GM19351 (cell line): ENCODE results near the gene NFE2.
"Not testable (repeated sequence)": the region's sequence is repeated elsewhere in the genome, so short reads cannot be mapped to it uniquely, and the experiment has no call there.

Experiments
- ATAC-seq: cut with Tn5 transposase; IDR thresholded peaks from one replicate; pipeline ENCODE4 v1.9.1; 2021; ENCODE audit warnings: mild to moderate bottlenecking, moderate library complexity; ENCODE audit not compliant: unreplicated experiment

Gene NFE2

DNA sequence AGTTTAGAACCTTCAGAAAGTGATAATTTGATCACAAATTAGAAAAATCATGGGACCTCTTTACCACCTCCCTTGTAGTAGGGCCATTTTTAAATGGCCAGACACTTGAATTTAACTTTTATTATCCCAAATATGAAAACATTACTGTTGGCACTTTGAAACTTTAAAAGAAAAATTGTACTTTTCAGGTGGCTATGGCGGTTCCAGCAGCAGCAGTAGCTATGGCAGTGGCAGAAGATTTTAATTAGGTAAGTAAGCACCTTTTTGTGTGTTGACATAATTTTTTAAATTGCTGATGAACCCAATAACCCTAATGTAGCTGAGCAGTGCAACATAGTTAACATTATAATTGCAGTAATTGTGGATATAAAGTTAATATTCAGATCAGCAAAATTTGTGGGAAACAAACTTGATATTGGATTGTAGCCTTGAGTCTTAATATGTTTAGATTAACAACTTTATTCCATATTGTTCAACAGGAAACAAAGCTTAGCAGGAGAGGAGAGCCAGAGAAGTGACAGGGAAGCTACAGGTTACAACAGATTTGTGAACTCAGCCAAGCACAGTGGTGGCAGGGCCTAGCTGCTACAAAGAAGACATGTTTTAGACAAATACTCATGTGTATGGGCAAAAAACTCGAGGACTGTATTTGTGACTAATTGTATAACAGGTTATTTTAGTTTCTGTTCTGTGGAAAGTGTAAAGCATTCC, 16.6 kb downstream of the NFE2 start:
- ATAC-seq, result not testable (repeated sequence)

- ATAC-seq, result no peak
These were observed 17.7 kb downstream of the NFE2 start for GRCh38 chr12:54282949-54283593.

DNA sequence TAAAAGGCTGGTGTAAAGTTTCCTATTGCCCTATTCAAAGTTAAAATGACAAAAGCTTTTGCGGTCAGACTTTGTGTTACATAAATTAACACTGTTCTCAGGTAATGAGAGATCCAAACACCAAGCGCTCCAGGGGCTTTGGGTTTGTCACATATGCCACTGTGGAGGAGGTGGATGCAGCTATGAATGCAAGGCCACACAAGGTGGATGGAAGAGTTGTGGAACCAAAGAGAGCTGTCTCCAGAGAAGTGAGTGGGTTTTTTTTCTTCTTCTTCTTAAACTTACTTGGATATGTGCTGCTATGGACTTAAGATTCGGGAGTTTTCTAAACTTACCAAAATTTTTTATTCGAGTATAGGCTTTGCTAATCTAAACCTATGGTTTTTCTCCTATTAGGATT, 19.1 kb downstream of the NFE2 start:
- not testable (repeated sequence) for ATAC-seq

DNA sequence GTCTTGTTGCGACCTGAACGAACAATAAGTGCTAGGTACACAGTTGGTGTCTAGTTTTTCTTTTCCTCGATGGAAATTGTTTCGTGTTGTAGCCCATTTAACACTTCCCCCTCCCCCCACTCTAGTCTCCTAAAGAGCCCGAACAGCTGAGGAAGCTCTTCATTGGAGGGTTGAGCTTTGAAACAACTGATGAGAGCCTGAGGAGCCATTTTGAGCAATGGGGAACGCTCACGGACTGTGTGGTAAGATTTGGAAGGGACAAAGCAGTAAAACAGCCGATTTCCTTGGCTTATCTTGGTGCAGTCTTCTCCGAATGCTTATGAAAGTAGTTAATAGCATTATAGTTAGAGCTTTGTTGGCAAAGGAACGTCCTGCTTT, 19.6 kb downstream of the NFE2 start:
- not testable (repeated sequence) for ATAC-seq

DNA sequence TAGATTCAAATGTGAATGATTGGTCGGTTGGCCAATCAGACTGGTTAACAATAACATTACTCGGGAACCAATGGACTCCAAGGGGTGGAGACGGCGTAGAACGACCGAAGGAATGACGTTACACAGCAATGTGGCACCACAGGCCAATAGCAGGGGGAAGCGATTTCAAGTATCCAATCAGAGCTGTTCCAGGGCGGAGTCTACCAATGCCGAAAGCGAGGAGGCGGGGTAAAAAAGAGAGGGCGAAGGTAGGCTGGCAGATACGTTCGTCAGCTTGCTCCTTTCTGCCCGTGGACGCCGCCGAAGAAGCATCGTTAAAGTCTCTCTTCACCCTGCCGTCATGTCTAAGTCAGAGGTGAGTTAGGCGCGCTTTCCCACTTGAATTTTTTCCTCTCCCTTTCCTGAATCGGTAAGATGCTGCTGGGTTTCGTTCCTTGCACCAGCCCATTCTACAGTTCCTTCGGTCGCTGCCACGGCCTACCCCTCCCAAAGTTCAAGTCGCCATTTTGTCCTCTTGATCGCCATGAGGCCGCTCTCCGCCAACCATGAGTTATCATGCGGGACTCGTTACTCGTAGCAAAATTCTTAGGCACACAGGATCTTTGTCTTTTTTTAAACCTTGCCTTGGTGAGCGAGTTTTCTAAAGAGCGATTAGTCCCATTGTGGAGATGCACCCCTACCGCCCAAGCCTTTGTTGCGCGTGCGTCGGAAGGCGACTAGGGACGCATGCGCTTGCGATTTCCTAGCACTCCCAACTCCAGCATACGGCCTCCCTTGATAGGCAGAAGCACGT, 20.2 kb downstream of the NFE2 start, which contains the start of gene HNRNPA1:
TSS of gene HNRNPA1 (plus strand) at position 259 of the 793 bp plus-strand sequence. CDS start at position 341, 82 bp downstream.
- peak; percentile 87 for ATAC-seq

GRCh38 chr12:54279632-54280467, 21.0 kb downstream of the NFE2 start, which contains the start of gene CBX5:
TSS of gene CBX5 (minus strand) at chr12:54280122. CDS start at chr12:54257650, 22,472 bp downstream.
- peak; percentile 66 for ATAC-seq

DNA sequence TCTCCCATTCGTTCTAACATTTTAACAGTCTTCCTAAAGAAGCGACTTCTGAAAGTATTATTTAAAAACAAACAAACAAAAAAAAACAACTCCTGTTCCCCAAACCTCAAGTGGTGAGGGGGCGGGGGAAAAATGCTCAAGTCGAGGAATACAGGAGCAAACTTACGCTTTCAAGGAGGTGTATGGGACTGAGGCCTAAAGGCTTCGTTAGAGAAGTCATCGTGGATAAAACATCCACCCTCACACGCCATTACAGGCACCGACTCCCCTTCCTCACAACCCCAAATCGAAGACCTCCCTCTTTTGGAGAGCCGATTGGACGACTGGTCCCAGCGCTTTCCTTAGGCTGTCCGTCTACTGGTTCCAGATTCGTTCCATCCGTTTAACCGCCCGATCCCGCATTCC, 21.6 kb downstream of the NFE2 start:
- no peak for ATAC-seq

GRCh38 chr12:54277823-54278276, 23.0 kb downstream of the NFE2 start:
- no peak for ATAC-seq

GRCh38 chr12:54276368-54276767, 24.4 kb downstream of the NFE2 start:
- ATAC-seq, result no peak

DNA sequence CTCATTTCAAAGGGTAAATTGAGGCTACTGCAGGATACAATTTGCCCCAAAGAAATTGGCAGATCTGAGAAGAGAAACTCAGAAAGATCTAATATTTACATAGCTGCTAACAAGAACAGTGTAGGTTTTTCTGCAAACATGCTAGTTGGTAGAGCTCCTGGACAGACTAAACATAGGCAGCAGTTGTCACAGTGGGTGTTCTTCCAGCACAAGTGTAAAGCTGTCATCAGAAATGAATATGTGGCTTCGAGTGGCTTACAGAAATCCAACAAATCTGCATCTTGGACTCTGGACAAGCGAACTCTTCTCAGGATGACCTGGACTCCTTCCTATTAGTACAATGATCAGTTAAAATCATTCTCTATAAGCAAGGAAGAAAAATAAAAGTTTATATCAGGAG, 26.8 kb downstream of the NFE2 start:
- ATAC-seq, result no peak

- ATAC-seq, result no peak
These were observed 28.6 kb downstream of the NFE2 start for GRCh38 chr12:54272214-54272613.

- ATAC-seq, result no peak
These were observed 30.5 kb downstream of the NFE2 start for GRCh38 chr12:54270345-54270744.

DNA sequence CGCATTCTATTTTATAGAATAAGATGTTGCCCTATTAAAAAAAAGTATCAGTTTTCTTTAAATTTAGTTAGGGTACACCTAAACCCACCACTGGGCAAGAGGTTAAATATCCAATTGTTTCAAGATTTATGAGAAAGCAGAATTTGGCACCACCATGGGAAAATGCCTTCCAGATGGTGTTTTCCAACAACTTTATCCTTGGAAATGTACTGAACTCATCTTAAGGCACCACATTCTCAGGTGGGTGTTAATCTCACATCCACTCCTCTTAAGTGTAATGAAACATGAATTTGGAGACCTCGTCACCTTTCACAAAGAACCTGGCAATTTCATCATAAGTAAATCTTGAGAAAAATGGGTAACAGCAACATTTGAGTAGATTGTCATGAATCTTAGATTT, 34.0 kb downstream of the NFE2 start:
- no peak for ATAC-seq

DNA sequence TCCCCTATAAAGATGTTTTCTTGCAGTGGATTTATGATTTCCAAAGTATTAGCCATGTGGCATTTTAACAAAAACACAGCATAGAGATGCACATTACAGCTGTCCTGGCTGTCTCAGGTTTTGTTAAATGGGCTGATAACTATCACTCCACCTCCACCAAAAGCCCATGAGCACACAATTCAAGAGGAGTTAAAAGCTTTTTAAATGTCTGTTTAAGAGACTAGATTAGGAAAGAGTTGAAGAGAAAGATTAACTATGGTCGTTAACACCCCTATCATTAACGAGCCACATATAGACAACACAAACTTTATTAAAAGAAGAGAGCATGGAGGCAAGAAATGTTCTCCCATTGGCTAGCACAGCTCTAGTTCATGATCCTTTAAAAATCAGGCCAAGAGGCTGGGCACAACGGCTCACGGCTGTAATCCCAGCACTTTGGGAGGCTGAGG, 35.4 kb downstream of the NFE2 start:
- no peak for ATAC-seq

GRCh38 chr12:54262403-54262925, 38.4 kb downstream of the NFE2 start:
- ATAC-seq, result no peak

DNA sequence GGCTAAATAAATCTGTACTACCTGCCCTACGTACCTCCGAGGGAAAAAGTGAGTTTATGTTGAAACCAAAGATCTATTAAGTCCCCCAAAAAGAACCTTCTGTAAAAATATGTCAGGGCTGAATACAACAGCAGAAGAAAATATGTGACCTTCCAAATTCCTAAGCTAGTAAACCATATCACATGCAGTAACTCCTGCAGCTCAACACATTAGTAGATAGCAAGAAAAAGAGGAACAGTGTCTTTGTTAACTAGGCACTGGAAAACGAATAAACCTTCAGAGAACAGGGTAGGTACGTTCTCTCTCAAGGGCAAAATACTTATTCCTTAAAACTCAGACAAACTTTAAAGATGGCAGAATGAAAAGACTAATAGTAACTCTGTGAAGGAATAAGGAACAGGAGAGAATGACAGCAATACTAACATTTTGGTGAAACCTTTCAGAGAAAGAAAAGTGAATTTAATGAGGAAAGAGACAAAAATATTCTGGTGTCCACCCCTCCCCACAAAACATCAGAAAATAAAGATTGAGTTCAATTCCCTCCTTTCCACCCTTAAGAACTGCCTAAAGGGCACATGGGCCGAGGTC, 38.9 kb downstream of the NFE2 start:
- no peak for ATAC-seq

DNA sequence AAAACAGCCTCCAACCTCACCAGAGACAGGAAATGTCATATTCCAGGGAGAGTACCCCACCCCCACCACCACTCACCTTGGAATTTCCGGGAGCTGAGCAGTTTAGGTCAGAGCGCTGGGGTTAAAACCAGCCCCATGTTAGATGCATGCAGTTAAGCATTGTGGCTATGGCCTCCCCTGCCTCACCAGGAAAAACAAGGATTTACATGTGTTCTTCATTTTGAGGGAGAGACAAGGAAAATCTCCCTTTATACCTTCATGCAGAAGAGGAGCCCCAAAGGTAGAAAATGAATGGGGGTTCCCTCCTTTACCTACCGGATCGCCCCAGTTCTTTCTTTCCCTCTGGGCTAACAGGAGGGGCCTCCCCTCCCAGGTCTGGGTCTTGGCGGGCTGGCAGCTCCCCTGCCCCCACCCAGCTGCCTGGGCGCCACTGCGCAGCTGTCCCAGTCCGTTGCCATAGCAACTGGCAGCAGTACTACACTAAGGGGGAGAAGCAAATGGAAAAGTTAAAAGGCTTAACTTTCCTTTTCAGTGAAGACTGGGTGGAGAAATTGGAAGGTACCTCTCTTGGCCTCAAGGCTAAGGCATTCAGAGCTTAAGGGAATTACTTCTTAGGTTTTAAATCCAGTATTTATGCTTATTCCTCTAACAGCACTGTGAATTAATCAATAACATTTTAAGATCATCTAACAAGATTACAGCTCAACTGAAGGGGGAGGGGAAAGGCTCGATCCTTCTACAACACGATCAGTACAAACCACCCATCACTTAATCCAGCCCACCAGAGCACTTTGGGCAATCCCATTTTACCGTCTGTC, 41.4 kb downstream of the NFE2 start:
- no peak for ATAC-seq

GRCh38 chr12:54258201-54258681, 42.6 kb downstream of the NFE2 start:
- no peak for ATAC-seq

GRCh38 chr12:54257332-54257731, 43.5 kb downstream of the NFE2 start:
- ATAC-seq, result no peak
